ENCODE measurements around the gene IFITM5. TPM values are rescaled to one million over a fixed set of nuclear protein-coding genes. Genes with fewer than 3 reads are reported as not detected.
"Not testable (repeated sequence)": the region's sequence is repeated elsewhere in the genome, so short reads cannot be mapped to it uniquely, and the experiment has no call there.

The IFITM5 gene
- total RNA-seq, 1 donor from 2014 or later = 0.96 TPM

DNA sequence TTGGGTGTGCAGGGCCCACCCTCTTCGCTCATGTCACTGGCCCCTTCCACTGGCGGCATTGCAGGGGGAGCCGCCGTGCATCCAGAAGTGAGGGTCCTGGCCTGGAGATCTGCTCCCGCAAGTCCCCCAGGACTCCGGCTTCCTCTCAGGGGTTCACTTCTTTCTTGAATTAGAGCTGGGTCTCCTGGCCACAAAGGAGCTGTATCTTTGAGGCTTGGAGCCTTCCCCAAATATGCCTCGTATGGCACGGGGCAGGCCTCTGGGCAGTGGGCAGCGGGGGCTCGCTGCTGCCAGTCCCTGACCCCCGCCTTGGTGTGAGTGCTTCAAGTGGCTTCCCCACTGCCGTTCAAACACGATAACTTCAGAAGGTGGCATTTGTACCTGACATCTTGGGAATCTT lies 28.7 kb upstream of the IFITM5 start:
- DNase-seq (ENCODE audit: low spot score) = no peak

DNA sequence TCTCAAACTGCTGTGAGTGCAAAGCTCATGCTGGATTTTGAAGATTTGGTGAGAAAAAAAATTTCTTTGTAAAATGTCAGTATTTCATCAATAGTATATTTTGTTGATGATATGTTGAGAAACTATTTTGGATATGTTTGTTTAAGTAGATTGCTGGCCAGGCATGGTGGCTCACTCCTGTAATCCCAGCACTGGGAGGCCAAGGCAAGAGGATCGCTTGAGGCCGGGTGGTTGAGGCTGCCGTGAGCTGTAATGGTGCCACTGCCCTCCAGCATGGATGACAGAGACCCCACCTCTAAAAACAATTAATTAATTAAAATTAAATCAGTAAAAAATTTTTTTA lies 28.2 kb upstream of the IFITM5 start:
- DNase-seq (ENCODE audit: low spot score) = no peak

DNA sequence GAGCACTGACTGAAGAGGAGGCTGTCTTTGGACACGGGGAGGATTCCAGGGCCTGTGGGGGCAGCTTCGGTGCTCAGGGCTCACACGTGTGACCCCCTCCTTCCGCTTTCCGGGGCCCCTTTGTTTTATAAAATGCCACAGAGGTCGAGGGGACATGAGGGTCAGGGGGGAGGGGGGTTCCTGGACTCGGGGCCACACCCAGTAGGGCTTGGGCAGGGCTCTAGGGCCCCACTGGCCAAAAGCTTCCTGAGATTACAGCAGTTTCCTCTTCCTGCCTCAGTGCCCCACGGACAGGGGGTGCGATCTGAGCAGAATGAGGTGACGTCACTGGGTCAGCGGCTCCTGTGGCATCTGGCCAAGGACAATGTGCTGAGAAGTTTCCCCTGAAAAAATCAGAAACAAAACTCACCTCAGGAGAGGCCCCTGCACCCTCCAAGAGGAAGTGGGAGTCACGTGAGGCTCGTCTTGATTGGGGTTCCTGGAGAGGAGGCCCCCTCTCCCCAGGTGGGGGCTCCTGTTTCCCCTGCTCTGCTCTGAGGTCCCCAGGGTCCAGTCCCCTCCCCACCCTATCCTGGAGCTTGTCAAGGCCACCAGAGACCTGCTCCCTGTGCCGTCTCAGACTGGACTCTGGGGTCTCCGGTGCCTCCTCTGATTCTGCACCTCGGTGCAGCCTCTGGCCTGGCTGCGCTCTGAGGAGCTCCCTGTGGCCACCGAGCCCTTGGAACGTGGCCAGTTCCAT lies 27.7 kb upstream of the IFITM5 start:
- DNase-seq (ENCODE audit: low spot score) = peak; percentile 83

DNA sequence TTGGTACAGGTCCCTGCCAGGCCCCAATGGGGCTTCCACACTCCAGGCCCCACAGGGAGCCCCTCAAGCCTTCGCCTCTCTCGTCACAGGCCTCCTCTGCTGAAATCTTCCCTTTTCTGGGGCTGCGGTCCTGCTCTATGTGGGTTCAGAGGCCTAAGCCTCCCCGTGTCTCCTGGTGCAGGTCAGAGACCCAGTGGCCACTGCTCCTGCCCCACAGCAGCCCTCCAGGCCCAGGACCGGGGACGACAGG lies 27.2 kb upstream of the IFITM5 start:
- DNase-seq (ENCODE audit: low spot score) = no peak

DNA sequence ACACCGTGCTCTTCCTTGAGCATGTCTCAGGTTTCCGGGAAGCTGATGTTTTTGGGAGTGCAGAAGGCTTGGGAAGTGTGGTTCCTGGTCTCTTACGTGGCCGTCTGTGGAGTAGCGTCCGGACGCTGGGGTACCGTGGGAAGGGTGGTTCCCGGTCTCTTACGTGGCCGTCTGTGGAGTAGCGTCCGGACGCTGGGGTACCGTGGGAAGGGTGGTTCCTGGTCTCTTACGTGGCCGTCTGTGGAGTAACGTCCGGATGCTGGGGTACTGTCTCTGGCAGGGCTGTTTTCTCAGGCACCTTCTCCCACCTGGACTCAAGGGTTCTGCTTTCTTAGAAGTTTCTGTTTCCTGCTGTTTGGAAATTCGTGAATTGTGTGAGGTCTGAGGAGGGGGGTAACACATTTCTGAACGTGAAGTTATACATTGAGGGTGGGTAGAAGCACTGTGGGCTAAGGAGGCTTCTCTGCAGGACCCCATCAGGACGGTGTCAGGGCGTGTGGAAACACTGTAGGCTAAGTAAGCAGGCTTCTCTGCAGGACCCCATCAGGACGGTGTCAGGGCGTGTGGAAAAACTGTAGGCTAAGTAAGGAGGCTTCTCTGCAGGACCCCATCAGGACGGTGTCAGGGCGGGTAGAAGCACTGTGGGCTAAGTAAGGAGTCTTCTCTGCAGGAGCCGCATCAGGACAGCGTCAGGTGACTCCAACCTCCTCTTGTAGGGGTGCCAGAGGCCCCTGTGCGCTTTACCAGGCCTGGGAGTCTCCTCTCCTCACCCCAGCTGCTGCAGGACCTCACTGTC lies 26.7 kb upstream of the IFITM5 start:
- DNase-seq (ENCODE audit: low spot score) = peak; percentile 1

DNA sequence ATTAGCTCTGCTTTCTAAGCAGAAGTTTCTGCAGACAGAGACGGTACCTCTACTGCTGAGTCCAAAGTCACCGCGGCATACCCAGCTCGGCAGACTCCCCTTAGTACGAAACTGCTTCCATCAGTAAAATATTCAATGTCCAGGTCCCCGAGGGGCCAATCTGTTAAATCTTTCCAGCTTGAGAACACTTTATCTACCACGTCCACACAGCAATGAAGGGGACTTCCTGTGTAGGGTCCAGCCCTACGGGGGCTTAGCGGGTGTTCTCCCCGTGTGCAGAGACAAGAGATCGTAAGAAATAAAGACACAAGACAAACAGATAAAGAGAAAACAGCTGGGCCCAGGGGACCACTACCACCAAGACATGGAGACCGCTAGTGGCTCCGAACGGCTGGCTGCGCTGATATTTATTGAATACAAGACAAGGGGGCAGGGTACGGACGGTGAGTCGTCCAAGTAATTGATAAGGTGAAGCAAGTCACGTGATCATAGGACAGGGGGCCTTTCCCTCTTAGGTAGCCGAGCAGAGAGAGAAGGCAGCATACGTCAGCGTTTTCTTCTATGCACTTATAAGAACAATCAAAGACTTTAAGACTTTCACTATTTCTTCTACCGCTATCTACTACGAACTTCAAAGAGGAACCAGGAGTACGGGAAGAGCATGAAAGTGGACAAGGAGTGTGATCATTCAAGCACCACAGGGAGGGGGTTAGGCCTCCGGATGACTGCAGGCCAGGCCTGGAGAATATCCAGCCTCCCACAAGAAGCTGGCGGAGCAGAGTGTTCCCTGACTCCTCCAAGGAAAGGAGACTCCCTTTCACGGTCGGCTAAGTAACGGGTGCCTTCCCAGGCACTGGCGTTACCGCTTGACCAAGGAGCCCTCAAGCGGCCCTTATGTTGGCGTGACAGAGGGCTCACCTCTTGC lies 25.5 kb upstream of the IFITM5 start:
- DNase-seq (ENCODE audit: low spot score) = peak; percentile 66

DNA sequence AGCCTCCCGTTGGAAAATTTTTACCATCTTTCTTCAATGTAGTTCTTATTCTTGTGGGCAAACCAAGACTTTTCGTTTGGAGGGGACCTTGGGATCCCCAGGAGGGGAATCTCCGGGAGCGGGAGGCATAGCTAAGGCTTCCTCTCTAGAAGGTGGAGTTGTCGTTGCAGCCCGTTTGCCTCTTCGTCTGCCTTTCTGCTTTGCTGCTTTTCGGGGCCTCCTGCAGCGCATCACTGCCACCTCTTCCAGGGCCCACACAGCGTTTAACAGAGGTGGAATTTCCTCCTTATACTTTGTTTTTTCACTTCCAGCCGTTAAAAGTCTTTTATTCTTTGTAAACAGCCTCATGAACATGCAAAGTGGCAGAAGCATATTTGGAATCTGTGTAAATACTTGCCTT lies 24.8 kb upstream of the IFITM5 start:
- peak; percentile 46 for DNase-seq (ENCODE audit: low spot score)

DNA sequence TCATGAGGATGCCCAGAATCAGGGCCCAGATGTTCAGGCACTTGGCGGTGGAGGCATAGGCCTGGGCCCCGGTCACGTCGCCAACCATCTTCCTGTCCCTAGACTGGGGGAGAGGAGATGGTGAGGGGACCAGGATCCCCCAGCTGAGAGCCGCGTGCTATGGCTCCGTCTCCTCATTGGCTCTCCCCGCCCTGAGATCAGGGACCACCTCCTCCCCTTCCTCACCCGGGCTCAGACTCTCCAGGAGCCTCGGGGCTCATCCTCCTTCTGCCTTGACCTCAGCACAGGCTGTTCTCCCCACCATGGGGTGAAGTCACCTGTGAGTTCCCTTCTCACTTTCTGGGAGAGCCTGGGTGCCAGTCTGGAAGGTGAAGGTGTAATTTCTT lies 20.6 kb upstream of the IFITM5 start:
- not testable (repeated sequence) for DNase-seq (ENCODE audit: low spot score)

DNA sequence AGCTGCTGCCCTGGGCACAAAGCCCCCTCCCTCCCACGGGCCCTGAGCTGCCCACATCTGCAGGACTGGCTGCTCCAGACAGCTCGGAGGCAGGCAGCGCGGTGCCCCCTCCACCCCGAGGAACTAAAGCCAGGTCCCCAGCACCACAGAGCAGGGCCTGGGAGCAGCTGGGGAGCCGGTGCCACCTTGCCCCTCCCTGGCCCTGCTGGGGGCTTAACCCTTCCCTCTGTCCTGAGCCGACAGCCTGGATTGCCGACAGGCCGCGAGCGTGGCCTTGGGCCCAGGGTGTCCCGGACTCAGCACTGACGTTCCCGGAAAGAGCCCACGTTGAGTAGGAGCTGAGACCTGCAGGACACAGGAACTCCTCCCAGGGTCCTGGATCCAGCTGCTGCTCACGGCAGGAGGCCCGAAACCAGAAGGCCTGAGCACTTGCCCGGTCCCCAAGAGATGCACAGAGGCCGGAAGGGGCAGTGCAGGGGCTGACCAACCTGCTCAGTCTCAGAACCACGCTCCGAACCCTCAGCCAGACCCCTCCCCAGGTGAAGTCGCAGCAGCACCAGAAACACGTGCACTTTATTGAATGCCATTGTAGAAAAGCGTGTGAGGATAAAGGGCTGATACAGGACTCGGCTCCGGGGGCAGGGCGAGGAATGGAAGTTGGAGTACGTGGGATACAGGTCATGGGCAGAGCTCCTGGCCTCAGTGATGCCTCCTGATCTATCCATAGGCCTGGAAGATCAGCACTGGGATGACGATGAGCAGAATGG lies 20.0 kb upstream of the IFITM5 start:
- DNase-seq (ENCODE audit: low spot score) = not testable (repeated sequence)

DNA sequence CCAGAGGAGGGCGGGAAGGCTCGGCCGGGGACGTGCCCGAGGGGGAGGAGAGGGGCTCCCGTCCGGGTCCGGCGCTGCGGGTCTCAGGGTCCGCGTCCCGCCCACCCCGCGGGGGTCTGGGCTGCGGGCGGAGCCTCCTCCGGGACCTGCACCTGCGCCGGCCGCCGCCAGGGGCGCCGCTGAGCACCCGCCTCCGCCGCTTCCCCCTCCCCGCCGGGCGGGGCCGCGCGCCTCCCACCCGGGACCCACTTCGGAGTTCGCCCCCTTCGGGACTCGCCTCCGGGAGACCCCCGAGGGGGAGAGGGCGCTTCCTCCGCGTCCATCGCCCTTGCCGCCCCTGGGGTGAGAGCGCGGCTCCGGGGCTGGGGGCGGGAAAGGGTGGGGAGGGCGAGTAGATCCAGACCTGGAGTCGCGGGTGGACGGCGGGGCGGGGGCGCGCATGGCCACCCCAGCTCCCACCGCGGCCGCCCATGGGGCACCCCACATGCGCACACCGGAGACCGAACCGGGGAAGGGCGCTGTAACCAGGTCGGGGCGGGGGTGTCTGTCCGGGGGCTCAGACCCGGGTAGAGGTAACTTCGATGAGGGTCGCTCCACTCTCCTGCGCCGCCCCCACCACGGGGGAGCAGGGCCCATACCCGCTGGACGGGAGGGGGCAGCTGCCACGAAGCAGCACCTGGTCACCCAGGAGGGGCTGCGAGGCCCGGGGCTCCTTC lies 19.2 kb upstream of the IFITM5 start:
- DNase-seq (ENCODE audit: low spot score) = not testable (repeated sequence)

DNA sequence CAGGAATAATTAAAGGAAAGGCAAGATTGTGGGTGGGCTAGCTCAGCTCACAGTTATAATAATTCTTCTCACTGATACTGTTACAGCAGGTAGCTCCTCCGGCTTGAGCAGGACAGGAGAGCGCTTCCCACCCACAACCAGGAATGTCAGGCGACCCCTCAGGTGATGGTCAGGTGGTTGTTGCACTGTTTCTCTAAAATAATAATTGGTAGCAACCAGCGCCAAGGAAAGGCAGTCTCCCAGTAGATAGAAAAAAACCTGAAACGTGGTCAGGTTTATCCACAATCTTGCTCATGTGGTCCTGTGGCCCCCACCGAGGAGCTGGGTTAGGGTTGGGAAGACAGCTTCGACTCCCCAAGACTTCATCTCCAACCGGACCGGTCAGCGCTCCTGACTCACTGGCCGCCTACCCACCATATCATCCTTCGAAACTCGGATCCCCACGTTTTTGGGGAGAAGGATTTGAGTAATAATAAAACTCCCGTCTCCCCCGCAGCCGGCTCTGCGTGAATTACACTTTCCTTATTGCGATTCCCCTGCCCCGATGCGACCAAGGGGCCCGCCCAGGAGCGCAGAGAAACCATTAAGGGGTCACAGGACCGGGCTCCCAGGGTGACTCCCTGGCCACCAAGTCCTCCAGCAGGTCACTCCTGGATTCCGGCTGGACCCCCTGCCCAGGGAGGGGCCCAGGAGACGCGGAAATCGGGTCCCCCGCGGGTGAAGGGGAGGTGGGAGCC lies 18.5 kb upstream of the IFITM5 start:
- DNase-seq (ENCODE audit: low spot score) = not testable (repeated sequence)

DNA sequence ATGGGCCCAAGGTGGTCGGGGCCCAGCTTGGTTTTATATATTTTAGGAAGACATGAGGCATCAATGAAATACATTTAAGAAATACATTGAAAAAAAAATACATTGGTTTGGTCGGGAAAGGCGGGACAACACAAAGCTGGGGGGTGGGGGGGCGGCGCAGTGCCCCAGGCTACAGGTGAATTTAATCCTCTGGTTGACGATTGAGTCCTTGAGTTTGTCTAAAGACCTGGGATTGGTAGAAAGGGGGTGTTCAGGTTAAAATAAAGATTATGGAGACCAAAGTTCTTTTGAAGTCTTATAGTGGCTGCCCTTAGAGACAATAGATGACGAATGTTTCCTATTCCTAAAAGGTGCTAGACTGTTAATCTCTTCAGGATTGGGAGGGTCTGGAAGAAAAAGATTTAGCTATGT lies 17.6 kb upstream of the IFITM5 start:
- DNase-seq (ENCODE audit: low spot score) = no peak

DNA sequence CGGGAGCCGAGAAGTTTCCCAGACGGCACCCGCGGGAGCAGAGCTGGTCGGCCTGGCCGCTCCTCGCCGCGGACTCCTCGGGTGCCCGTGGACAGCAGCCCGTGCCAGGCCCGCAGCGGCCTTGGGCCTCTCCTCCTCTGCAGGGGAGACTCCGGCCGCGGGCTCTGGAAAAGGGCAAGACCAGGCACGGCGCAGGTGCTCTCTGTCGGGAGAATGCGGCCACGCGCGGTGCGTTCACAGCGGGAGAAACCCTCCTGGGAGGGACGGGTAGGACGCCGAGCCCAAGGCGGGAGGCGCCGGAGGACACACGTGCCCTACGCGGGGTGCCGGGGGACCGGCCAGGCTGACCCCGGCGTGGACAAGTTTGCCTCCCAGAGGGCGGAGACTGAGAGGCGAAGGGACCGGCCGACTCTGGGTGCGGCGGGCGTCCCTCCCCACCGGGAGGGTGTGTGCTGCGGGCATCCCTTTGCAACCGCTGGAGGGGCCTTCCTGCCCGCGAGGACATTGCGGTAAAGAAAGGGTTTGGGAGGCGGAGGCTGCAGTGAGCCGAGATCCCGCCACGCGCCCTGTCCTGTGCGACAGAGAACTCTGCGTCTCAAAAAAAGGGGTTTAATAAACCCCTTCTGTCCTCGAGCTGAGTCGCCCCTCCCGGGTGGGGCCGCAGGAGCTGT lies 16.8 kb upstream of the IFITM5 start:
- no peak for DNase-seq (ENCODE audit: low spot score)

DNA sequence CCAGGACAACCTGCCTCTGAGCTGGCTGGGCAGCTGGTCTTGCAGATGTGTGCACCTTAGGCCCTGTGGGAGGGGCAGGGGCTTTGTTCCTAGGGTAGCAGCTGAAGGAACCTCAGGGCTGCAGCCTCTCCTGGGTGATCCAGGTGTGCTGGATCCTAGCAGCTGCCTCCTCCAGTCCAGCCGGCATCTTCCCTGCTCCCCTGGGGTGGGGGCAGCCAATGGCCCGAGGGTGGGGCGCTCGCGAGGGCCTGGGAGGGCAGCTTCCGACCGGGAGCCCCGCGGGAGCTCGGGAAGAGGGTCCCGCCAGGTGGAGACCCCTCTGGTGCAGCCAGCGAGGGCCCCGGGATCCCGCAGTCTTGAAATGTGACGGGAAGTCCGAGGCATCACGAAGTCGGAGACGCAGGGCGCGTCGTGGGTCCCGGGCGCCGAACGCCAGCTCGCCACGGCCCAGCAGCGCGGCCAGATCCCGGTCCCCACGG lies 16.2 kb upstream of the IFITM5 start:
- no peak for DNase-seq (ENCODE audit: low spot score)

DNA sequence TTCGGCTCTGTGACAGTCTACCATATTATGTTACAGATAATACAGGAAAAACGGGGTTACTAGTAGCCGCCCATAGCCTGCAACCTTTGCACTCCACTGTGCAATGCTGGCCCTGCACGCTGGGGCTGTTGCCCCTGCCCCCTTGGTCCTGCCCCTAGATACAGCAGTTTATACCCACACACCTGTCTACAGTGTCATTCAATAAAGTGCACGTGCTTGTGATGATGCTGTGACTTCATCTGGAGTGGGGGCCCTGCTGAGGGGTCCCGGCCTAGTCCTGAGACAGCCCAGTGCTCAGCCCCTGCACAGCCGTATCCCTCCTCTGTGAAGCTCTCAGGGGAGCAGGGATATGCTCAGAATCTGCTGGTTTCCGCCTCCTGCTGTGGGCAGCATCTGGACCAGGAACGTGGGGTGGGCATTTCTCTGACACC lies 15.7 kb upstream of the IFITM5 start:
- no peak for DNase-seq (ENCODE audit: low spot score)

DNA sequence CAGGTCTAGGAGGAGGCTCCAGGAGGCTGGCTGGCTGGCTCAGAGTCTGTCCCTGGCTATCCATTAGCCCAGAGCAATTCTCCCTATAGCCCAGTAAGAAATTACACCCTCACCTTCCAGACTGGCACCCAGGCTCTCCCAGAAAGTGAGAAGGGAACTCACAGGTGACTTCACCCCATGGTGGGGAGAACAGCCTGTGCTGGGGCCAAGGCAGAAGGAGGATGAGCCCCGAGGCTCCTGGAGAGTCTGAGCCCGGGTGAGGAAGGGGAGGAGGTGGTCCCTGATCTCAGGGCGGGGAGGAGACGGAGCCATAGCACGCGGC lies 15.2 kb upstream of the IFITM5 start:
- DNase-seq (ENCODE audit: low spot score) = not testable (repeated sequence)

DNA sequence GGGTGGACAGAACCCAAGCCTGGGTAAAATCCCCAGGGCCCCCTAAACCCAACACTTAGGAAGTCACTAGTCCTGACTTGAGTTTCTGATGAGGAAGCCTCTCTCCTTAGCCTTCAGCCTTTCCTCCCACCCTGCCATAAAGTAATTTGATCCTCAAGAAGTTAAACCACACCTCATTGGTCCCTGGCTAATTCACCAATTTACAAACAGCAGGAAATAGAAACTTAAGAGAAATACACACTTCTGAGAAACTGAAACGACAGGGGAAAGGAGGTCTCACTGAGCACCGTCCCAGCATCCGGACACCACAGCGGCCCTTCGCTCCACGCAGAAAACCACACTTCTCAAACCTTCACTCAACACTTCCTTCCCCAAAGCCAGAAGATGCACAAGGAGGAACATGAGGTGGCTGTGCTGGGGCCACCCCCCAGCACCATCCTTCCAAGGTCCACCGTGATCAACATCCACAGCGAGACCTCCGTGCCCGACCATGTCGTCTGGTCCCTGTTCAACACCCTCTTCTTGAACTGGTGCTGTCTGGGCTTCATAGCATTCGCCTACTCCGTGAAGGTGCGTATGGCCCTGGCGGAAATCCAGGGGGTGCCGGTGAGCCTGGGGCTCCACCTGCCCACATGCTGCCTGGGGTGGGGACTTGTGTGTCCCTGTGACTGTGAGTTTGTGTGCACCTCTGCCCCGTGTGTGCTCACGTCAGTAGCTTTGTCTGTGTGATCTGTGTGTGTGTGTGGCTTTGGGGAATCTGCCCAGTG lies 14.6 kb upstream of the IFITM5 start, which contains the start of gene IFITM1:
IFITM1 (plus strand) TSS at position 254 of the 767 bp plus-strand sequence; CDS start at position 385, 131 bp downstream.
- peak; percentile 86 for DNase-seq (ENCODE audit: low spot score)

DNA sequence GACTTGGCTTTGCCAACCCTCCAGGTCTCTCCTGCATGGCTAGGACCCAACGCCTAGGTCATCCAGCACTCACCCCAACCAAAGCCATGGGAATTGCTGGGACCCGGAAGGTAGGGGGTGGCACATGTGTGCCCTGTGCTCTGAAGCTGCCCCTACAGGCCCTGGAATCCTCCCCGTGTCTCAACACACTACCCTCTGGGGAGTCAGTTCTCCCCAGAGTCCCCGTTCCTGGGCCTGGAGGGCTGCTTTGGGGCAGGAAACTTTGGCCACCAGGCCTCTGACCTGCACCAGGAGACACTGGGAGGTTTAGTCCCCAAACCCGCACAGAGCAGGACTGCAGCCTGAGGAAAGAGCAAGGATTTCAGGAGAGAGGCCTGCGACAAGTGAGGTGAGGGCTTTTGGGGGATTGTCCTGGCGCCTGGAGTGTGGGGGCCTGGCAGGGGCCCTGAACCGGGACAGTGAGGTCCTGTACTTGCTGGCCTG lies 14.0 kb upstream of the IFITM5 start:
- DNase-seq (ENCODE audit: low spot score) = no peak
